ENCODE measurements around the gene MRPL38. TPM values are rescaled to one million over a fixed set of nuclear protein-coding genes. Genes with fewer than 3 reads are reported as not detected.
"Not testable (repeated sequence)": the region's sequence is repeated elsewhere in the genome, so short reads cannot be mapped to it uniquely, and the experiment has no call there.

Gene MRPL38
- polyA plus RNA-seq, 1 experiment, result 16.6 TPM

- no peak for DNase-seq (ENCODE audit: low read depth, low spot score)
- TF ChIP-seq CTCF (IDR thresholded peaks at IDR 0.05; ENCODE audit: low read depth, low read length), result no peak
- ChIA-PET CTCF (interaction anchor here (1.4 kb wide), 1 partner anchor 28 kb away, joined by 3 read pairs; no protein-coding TSS in a partner anchor), POLR2A (no interaction called here)
- no peaks in the 10 kb centered on the region for H3K27me3 ChIP-seq (ENCODE audit: control insufficient read depth, insufficient read depth, low read length)
- H3K4me3 ChIP-seq (ENCODE audit: low read depth, low read length), result no peak overlapping the region
- no peak overlapping the region for H3K27ac ChIP-seq (ENCODE audit: low read depth, low read length)
- H3K9me3 ChIP-seq (ENCODE audit: control insufficient read depth, insufficient read depth, low read length), result no peaks in the 10 kb centered on the region; the same call in 1 of the 2 replicates
Observed at GRCh38 chr17:75889454-75889853, 15.2 kb downstream of the MRPL38 start.

GRCh38 chr17:75888484-75888883 is 16.2 kb downstream of the MRPL38 start:
- Histone ChIP-seq H3K4me3 (ENCODE audit: low read depth, low read length) (no peak overlapping the region), H3K27me3 (ENCODE audit: control insufficient read depth, insufficient read depth, low read length) (no peaks in the 10 kb centered on the region), H3K9me3 (ENCODE audit: control insufficient read depth, insufficient read depth, low read length) (no peaks in the 10 kb centered on the region; the same call in 1 of the 2 replicates), H3K27ac (ENCODE audit: low read depth, low read length) (no peak overlapping the region)
- no peak for DNase-seq (ENCODE audit: low read depth, low spot score)
- POLR2A ChIA-PET, result no interaction called here
- TF ChIP-seq CTCF (IDR thresholded peaks at IDR 0.05; ENCODE audit: low read depth, low read length), result no peak
- CTCF ChIA-PET, result no interaction called here

GRCh38 chr17:75885860-75886259 is 18.8 kb downstream of the MRPL38 start:
- POLR2A ChIA-PET, result interaction anchor here (0.7 kb wide), 1 partner anchor 27 kb away, joined by 12 read pairs; no protein-coding TSS in a partner anchor
- CTCF ChIA-PET; DNase-seq (ENCODE audit: low read depth, low spot score); H3K9me3 ChIP-seq (ENCODE audit: control insufficient read depth, insufficient read depth, low read length); H3K4me3 ChIP-seq (ENCODE audit: low read depth, low read length); H3K27me3 ChIP-seq (ENCODE audit: control insufficient read depth, insufficient read depth, low read length); H3K27ac ChIP-seq (ENCODE audit: low read depth, low read length): not testable (repeated sequence)

- CTCF ChIA-PET, result no interaction called here
Observed at GRCh38 chr17:75885431-75885830, 19.3 kb downstream of the MRPL38 start.

GRCh38 chr17:75881678-75882454 is 22.8 kb downstream of the MRPL38 start:
- H3K4me3 ChIP-seq (ENCODE audit: low read depth, low read length), result no peak overlapping the region
- POLR2A ChIA-PET, result no interaction called here

More at GRCh38 chr17:75885431-75885830, 19.3 kb downstream of the MRPL38 start:
- peaks cover 6% of the 10 kb centered on the region for H3K27me3 ChIP-seq (ENCODE audit: control insufficient read depth, insufficient read depth, low read length)
- no peak for DNase-seq (ENCODE audit: low read depth, low spot score)
- TF ChIP-seq CTCF (IDR thresholded peaks at IDR 0.05; ENCODE audit: low read depth, low read length), result no peak
- no peak overlapping the region for H3K4me3 ChIP-seq (ENCODE audit: low read depth, low read length)
- no peaks in the 10 kb centered on the region for H3K9me3 ChIP-seq (ENCODE audit: control insufficient read depth, insufficient read depth, low read length)
- H3K27ac ChIP-seq (ENCODE audit: low read depth, low read length), result no peak overlapping the region
- POLR2A ChIA-PET, result no interaction called here

More at GRCh38 chr17:75881678-75882454, 22.8 kb downstream of the MRPL38 start:
- no peak for TF ChIP-seq CTCF (IDR thresholded peaks at IDR 0.05; ENCODE audit: low read depth, low read length)
- no peak for DNase-seq (ENCODE audit: low read depth, low spot score)
- CTCF ChIA-PET, result interaction anchor here (0.6 kb wide), 2 partner anchors 36 to 132 kb away, joined by 4 read pairs; no protein-coding TSS in a partner anchor
- peaks cover 6% of the 10 kb centered on the region for H3K27me3 ChIP-seq (ENCODE audit: control insufficient read depth, insufficient read depth, low read length)
- no peaks in the 10 kb centered on the region for H3K9me3 ChIP-seq (ENCODE audit: control insufficient read depth, insufficient read depth, low read length)
- H3K27ac ChIP-seq (ENCODE audit: low read depth, low read length), result no peak overlapping the region

Measured in AG04450 (cell line).